Coronary artery (tissue), 2 donors: ENCODE data around the gene WEE2.

Source experiments
- DNase-seq: peaks from one replicate; pipeline ENCODE4 v3.0.0-alpha.2; 2017; ENCODE audit warnings: low spot score
- H3K27ac ChIP-seq, 2 donors: fragments of 200-600 bp; sonication (generic); one replicate each; pipeline ENCODE4 v1.5.1; 2016 to 2019
- H3K4me3 ChIP-seq: fragments of 200-600 bp; sonication (generic); 2 replicates; pipeline ENCODE4 v1.5.1; 2016; ENCODE audit warnings: mild to moderate bottlenecking, moderate library complexity
- TF ChIP-seq, protein P1 (sequence below): fragments of 200-600 bp; sonication (generic); IDR thresholded peaks from one replicate; pipeline ENCODE4 v1.5.1; 2019; ENCODE audit warnings: antibody characterized with exemption

WEE2 gene

DNA sequence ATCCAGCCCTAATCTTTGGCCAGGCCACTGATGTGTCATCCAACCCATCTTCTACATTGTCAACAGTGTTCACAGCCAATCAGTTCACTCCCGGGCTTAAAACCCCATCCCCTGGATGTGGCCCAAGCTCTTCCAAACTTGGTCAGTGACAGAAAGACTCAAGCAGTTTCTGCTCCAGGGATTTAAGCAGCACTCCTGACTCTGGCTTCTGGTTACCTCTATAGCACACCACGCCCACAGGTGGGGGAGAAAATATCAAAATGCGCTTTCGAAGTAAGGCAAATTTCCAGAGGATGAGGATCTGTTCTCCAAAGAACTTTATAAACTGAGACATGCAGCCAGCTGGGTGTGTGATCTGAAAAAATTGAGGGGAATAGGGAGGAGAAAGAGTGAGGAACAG, 42.1 kb upstream of the WEE2 start:
- TF ChIP-seq, protein P1, sequence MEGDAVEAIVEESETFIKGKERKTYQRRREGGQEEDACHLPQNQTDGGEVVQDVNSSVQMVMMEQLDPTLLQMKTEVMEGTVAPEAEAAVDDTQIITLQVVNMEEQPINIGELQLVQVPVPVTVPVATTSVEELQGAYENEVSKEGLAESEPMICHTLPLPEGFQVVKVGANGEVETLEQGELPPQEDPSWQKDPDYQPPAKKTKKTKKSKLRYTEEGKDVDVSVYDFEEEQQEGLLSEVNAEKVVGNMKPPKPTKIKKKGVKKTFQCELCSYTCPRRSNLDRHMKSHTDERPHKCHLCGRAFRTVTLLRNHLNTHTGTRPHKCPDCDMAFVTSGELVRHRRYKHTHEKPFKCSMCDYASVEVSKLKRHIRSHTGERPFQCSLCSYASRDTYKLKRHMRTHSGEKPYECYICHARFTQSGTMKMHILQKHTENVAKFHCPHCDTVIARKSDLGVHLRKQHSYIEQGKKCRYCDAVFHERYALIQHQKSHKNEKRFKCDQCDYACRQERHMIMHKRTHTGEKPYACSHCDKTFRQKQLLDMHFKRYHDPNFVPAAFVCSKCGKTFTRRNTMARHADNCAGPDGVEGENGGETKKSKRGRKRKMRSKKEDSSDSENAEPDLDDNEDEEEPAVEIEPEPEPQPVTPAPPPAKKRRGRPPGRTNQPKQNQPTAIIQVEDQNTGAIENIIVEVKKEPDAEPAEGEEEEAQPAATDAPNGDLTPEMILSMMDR = no peak
- no peak overlapping the region for H3K4me3 ChIP-seq
- no peak for DNase-seq
- H3K27ac ChIP-seq = no peak overlapping the region

- no peak for DNase-seq
- H3K27ac ChIP-seq = no peak overlapping the region
- no peak overlapping the region for H3K4me3 ChIP-seq
- TF ChIP-seq, protein P1 = no peak
Observed at GRCh38 chr7:141668853-141669252, 39.3 kb upstream of the WEE2 start.

DNA sequence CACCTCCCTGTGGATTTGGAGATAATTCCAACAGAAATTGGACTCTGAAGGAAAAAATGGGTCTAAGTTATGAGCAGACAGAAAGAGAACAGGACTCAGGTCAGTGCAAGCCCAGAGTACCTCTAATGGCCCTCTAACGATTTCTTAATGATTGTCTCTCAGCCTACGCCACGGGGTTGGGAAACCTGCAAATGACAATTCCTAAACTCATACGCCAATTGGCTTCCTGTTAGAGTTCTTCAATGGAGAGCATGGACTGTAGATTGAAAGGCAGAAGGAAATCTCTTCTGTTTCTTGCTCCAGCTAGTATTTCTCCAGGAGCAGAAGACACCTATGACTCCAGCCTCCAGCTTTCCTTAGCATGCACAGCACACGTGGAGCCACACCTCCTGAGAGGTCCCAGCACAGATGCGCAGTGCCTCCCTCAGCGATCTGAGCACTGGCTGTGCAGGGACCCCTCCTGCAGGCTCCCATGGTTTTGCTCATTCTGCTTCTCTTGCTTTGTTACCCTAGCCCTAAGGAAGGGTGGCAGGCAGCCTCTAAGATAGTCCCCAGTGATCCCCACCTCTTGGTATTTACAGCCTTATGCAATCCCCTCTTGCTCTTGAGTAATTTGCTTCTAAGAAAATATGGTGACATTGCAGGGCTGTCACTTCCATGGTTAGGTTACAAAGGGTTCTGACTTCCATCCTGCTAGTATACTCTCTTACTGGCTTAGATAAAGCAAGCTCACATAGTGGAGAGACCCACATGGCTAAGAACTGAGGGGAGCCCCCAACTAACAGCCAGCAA, 36.3 kb upstream of the WEE2 start:
- TF ChIP-seq, protein P1 = no peak
- Histone ChIP-seq H3K27ac (no peak overlapping the region), H3K4me3 (no peak overlapping the region)
- no peak for DNase-seq

DNA sequence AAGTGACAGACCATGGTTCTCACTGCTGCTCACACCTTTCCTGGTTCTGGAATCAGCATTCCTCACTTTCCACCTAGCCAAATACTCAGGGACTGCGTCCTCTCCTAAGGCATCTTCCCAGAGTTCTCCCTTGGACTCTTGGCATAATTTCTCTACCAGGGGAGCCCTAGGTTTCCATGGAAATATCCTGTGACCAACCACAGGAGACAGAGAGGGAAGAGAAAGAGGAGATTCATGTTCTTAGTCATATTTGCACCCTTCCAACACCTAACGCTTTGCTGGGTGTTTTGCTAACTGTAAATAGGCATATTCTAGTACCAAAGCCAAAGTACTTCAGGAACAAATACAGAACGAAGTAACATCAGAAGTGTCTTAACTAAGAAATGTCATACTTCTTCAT, 34.8 kb upstream of the WEE2 start:
- Histone ChIP-seq H3K27ac (no peak overlapping the region), H3K4me3 (no peak overlapping the region)
- TF ChIP-seq, protein P1 = no peak
- DNase-seq = no peak

DNA sequence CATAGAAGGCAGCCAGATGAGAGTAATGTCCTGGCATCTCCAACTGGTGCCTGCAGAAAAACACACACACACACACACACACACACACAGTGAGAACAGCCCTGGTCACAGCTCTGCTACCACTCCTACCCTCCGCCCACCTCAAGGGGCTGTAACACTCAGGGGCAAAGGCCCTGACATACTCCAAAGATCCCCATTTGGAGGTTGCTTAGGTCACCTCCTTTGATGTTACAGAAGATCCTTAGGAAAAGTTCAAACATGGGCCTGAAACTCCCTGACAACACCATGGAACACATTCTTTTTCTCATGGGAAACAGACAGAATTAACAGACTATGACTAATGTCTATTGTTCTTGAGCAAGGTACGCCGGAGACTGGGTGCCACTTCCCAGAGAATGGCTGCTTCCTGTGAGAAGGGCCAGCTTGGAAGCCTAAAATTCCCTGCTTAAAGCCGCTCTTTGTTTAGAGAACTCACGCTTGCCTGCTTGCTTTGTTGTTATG, 33.9 kb upstream of the WEE2 start:
- peak overlapping the region in 1 of 2 donors; percentile 49 for H3K27ac ChIP-seq
- no peak for DNase-seq
- TF ChIP-seq, protein P1 = no peak
- no peak overlapping the region for H3K4me3 ChIP-seq

GRCh38 chr7:141674702-141675101, 33.5 kb upstream of the WEE2 start:
- H3K27ac ChIP-seq = no peak overlapping the region
- TF ChIP-seq, protein P1 = no peak
- no peak overlapping the region for H3K4me3 ChIP-seq
- DNase-seq = no peak
